GM08714 (cell line): ENCODE data around the gene PNPLA1.

Experiments used
- H3K4me3 ChIP-seq: fragments of 200-500 bp; sonication (Bioruptor generic); 2 replicates; pipeline ENCODE4 v1.5.1; 2014; ENCODE audit warnings: mild to moderate bottlenecking, low read length, inconsistent platforms
- ZNF274 ChIP-seq: IDR thresholded peaks from 2 replicates; pipeline ENCODE4 v1.6.1; 2012; ENCODE audit warnings: mild to moderate bottlenecking, low read depth, low read length

The PNPLA1 gene

GRCh38 chr6:36308514-36308913 is 38.7 kb downstream of the PNPLA1 start:
- H3K4me3 ChIP-seq, result no peak overlapping the region
- TF ChIP-seq ZNF274, result no peak

GRCh38 chr6:36309203-36309602 is 39.3 kb downstream of the PNPLA1 start:
- no peak for TF ChIP-seq ZNF274
- no peak overlapping the region for H3K4me3 ChIP-seq

GRCh38 chr6:36309900-36310299 is 40.0 kb downstream of the PNPLA1 start:
- TF ChIP-seq ZNF274, result no peak
- no peak overlapping the region for H3K4me3 ChIP-seq

- no peak for TF ChIP-seq ZNF274
- no peak overlapping the region for H3K4me3 ChIP-seq
Observed at GRCh38 chr6:36312854-36313648, 43.2 kb downstream of the PNPLA1 start.

GRCh38 chr6:36313649-36313936 is 43.7 kb downstream of the PNPLA1 start:
- TF ChIP-seq ZNF274, result no peak
- no peak overlapping the region for H3K4me3 ChIP-seq

DNA sequence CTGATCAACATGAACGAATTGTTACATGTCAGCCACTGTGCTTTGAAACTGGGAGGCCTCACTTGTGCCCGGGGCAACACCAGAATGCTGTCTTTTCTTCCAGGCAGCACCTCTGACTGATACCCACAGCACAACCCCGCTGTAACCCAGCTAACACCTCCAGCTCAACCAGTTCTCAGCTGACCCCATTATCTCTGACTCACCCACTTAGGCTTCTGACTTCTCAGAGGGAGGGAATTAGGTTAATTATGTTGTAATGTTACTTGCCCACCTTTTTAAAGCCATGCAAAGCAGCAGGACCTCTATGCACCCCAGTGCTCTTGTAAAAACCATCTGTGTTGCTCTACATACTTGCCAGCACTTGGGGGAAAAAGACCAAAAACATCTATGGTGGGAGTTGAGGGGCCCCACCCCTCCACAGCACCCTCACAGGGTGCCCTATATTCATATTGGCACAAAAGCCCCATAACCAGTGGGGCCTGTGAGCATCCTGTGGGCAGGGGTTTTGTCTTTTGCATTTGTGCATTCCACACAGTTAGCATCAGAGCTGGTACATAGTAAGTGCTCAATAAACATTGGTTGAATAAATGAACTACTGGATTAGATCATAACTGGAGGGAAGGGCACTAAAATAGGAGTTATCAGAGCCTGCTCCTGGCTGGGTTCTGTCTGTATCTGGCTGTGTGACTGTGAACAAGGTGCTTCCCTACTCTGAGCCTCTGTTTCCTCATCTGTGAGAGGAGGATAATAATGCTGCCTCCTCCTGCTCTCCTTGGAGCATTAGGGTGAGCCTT is 44.6 kb downstream of the PNPLA1 start:
- H3K4me3 ChIP-seq, result no peak overlapping the region

GRCh38 chr6:36315921-36316320 is 46.1 kb downstream of the PNPLA1 start:
- no peak for TF ChIP-seq ZNF274
- H3K4me3 ChIP-seq, result no peak overlapping the region

More for the DNA sequence above, 44.6 kb downstream of the PNPLA1 start:
- TF ChIP-seq ZNF274, result no peak

- no peak for TF ChIP-seq ZNF274
- H3K4me3 ChIP-seq, result no peak overlapping the region
Observed at GRCh38 chr6:36317623-36318022, 47.8 kb downstream of the PNPLA1 start.

GRCh38 chr6:36318690-36319435 is 49.0 kb downstream of the PNPLA1 start:
- H3K4me3 ChIP-seq, result no peak overlapping the region
- no peak for TF ChIP-seq ZNF274

DNA sequence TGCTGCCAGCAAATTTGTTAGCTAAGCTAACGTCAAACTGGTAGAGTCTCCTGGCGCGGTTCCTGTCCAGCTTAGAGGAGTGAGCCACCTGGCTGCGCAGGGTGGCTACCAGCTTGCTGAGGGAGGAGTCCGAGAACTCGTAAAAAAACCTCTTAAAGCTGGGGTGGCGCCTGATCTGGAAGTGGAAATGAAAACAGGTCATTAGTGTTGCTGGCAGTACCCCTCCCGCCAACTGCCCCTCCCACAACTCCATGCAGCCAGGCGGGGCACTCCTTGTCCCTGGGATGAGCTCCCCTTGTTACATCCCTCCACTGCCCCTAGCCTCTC is 49.5 kb downstream of the PNPLA1 start:
- H3K4me3 ChIP-seq, result no peak overlapping the region
- no peak for TF ChIP-seq ZNF274

- H3K4me3 ChIP-seq, result no peak overlapping the region
- TF ChIP-seq ZNF274, result no peak
Observed at GRCh38 chr6:36319821-36320220, 50.0 kb downstream of the PNPLA1 start.

DNA sequence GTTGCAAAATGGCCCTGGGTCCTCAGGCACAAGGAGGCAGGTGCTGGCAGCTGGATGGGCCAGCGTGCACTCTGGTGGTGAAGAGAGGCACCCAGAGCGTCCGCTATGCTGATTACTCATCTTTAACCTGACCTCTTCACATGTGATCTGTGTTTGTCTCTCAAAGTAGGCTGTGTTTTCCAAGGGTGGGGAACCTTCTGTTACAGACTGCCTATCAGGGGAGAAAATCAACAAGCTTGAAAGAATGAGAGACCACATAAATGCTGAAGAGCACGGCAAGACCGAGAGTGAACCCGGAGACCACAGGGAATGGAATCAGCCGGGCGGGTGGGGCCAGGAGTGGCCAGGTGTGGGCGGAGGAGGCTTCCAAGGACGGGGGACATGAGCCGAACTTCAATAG is 50.6 kb downstream of the PNPLA1 start:
- no peak for TF ChIP-seq ZNF274
- no peak overlapping the region for H3K4me3 ChIP-seq

DNA sequence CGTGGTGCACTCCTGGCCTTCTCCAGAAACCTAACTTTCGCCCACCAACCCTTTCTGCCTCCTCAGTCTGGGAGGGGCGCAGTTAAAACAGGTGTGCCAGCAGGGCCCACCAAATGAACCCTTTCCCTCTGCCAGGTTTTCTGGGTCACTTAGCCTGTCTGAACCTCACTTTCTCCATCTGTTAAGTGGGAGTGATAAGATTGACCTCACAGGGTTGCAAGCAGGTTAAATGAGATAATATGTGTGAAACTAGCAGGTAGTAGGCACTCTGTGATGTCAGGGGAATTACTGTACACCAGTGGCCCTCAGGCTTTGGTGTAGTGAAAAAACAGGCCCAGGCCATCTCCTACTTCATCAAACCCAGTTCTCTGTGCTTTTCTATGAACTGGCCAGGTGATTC is 52.7 kb downstream of the PNPLA1 start:
- no peak for TF ChIP-seq ZNF274
- H3K4me3 ChIP-seq, result no peak overlapping the region

DNA sequence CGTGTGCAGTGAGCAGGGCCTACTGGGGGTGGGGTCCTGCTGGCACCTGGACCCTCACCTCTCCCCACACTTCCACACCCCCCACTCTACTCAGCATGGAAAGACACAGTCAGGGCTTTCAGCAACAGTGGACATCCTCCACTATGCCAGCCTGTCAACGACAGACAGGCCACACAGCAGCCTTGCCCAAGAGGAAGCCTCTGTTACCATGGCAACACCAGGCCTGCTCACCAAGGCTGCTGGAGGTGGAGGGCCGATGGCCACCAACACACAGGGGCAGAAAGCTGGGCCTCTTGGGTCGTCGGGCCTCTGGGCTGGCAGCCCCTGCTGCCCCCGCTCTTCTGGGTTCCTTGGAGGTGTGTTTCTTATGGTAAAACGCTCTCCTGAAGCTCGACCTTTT is 53.2 kb downstream of the PNPLA1 start:
- TF ChIP-seq ZNF274, result no peak
- H3K4me3 ChIP-seq, result no peak overlapping the region

GRCh38 chr6:36324191-36324590 is 54.3 kb downstream of the PNPLA1 start:
- no peak overlapping the region for H3K4me3 ChIP-seq
- TF ChIP-seq ZNF274, result no peak
